Central memory CD8-positive, alpha-beta T cell (primary cell): ENCODE data around the gene PARVG.

Experiments
- ATAC-seq: fragments of 150-1000 bp; cut with Tn5 transposase; replicated peaks from 2 replicates; pipeline ENCODE4 v1.10.0; 2022; ENCODE audit warnings: mild to moderate bottlenecking, moderate FRiP score, moderate number of reproducible peaks; ENCODE audit not compliant: poor library complexity, severe bottlenecking; ENCODE audit errors: extremely low read depth
- DNase-seq, 2 donors: peaks; one replicate each; pipeline ENCODE4 v3.0.0; 2021; ENCODE audit warnings: low spot score in 2 of 2
- H3K27ac Mint-ChIP-seq: one replicate; pipeline ENCODE4 v1.8.0; 2022; ENCODE audit warnings: low read depth, mild to moderate bottlenecking, moderate library complexity, mixed read lengths
- H3K27me3 Mint-ChIP-seq: one replicate; pipeline ENCODE4 v1.8.0; 2022; ENCODE audit warnings: mixed read lengths
- H3K36me3 Mint-ChIP-seq: one replicate; pipeline ENCODE4 v1.8.0; 2022; ENCODE audit warnings: mild to moderate bottlenecking, moderate library complexity, mixed read lengths; ENCODE audit not compliant: insufficient read depth
- H3K4me1 Mint-ChIP-seq: one replicate; pipeline ENCODE4 v1.8.0; 2022; ENCODE audit warnings: mixed read lengths
- H3K4me3 Mint-ChIP-seq: one replicate; pipeline ENCODE4 v1.8.0; 2022; ENCODE audit warnings: mild to moderate bottlenecking, moderate library complexity, mixed read lengths
- H3K9me3 Mint-ChIP-seq: one replicate; pipeline ENCODE4 v1.8.0; 2022; ENCODE audit warnings: mixed read lengths

The PARVG gene

GRCh38 chr22:44159811-44160210, 20.9 kb upstream of the PARVG start:
- Mint-ChIP-seq H3K9me3 (no peaks in the 10 kb centered on the region), H3K36me3 (peaks cover 2% of the 10 kb centered on the region), H3K27ac (no peak overlapping the region), H3K27me3 (no peaks in the 10 kb centered on the region), H3K4me1 (no peaks in the 10 kb centered on the region), H3K4me3 (no peak overlapping the region)
- DNase-seq, result no peak
- ATAC-seq, result no peak

GRCh38 chr22:44160421-44160820, 20.3 kb upstream of the PARVG start:
- ATAC-seq (no peak), DNase-seq (no peak)
- peaks cover 1% of the 10 kb centered on the region for H3K36me3 Mint-ChIP-seq
- no peaks in the 10 kb centered on the region for H3K4me1 Mint-ChIP-seq
- no peaks in the 10 kb centered on the region for H3K27me3 Mint-ChIP-seq
- H3K4me3 Mint-ChIP-seq, result no peak overlapping the region
- H3K27ac Mint-ChIP-seq, result no peak overlapping the region
- H3K9me3 Mint-ChIP-seq, result no peaks in the 10 kb centered on the region

GRCh38 chr22:44161673-44162072, 19.1 kb upstream of the PARVG start:
- ATAC-seq (no peak), DNase-seq (no peak)
- H3K4me1 Mint-ChIP-seq, result no peaks in the 10 kb centered on the region
- H3K9me3 Mint-ChIP-seq, result no peaks in the 10 kb centered on the region
- no peaks in the 10 kb centered on the region for H3K27me3 Mint-ChIP-seq
- H3K27ac Mint-ChIP-seq, result no peak overlapping the region
- H3K36me3 Mint-ChIP-seq, result peaks cover 4% of the 10 kb centered on the region
- H3K4me3 Mint-ChIP-seq, result no peak overlapping the region

GRCh38 chr22:44162960-44163359, 17.8 kb upstream of the PARVG start:
- no peak overlapping the region for H3K4me3 Mint-ChIP-seq
- DNase-seq (no peak), ATAC-seq (no peak)
- H3K27me3 Mint-ChIP-seq, result no peaks in the 10 kb centered on the region
- H3K36me3 Mint-ChIP-seq, result peaks cover 4% of the 10 kb centered on the region
- H3K9me3 Mint-ChIP-seq, result no peaks in the 10 kb centered on the region
- no peak overlapping the region for H3K27ac Mint-ChIP-seq
- H3K4me1 Mint-ChIP-seq, result no peaks in the 10 kb centered on the region

- Mint-ChIP-seq H3K4me1 (no peaks in the 10 kb centered on the region), H3K36me3 (peaks cover 4% of the 10 kb centered on the region), H3K27ac (no peak overlapping the region), H3K27me3 (no peaks in the 10 kb centered on the region), H3K4me3 (no peak overlapping the region), H3K9me3 (no peaks in the 10 kb centered on the region)
- ATAC-seq (no peak), DNase-seq (no peak)
Observed at GRCh38 chr22:44163536-44163935, 17.2 kb upstream of the PARVG start.

- Mint-ChIP-seq H3K4me3 (no peak overlapping the region), H3K4me1 (no peaks in the 10 kb centered on the region), H3K36me3 (peaks cover 4% of the 10 kb centered on the region), H3K27ac (no peak overlapping the region), H3K27me3 (no peaks in the 10 kb centered on the region), H3K9me3 (no peaks in the 10 kb centered on the region)
- DNase-seq (no peak), ATAC-seq (no peak)
Observed at GRCh38 chr22:44164031-44164430, 16.7 kb upstream of the PARVG start.

- no peak for DNase-seq
- no peak for ATAC-seq
- no peak overlapping the region for H3K27ac Mint-ChIP-seq
- H3K27me3 Mint-ChIP-seq, result no peaks in the 10 kb centered on the region
- no peaks in the 10 kb centered on the region for H3K4me1 Mint-ChIP-seq
- no peaks in the 10 kb centered on the region for H3K9me3 Mint-ChIP-seq
- H3K4me3 Mint-ChIP-seq, result no peak overlapping the region
- peaks cover 3% of the 10 kb centered on the region for H3K36me3 Mint-ChIP-seq
Observed at GRCh38 chr22:44165286-44165874, 15.3 kb upstream of the PARVG start.

- H3K9me3 Mint-ChIP-seq, result no peaks in the 10 kb centered on the region
- DNase-seq (no peak), ATAC-seq (no peak)
- H3K4me1 Mint-ChIP-seq, result no peaks in the 10 kb centered on the region
- H3K36me3 Mint-ChIP-seq, result peaks cover 3% of the 10 kb centered on the region
- H3K27ac Mint-ChIP-seq, result no peak overlapping the region
- no peaks in the 10 kb centered on the region for H3K27me3 Mint-ChIP-seq
- no peak overlapping the region for H3K4me3 Mint-ChIP-seq
Observed at GRCh38 chr22:44166498-44167276, 14.0 kb upstream of the PARVG start.

GRCh38 chr22:44167501-44167900, 13.2 kb upstream of the PARVG start:
- ATAC-seq, result no peak
- Mint-ChIP-seq H3K9me3 (no peaks in the 10 kb centered on the region), H3K4me1 (no peaks in the 10 kb centered on the region)

GRCh38 chr22:44168206-44168605, 12.5 kb upstream of the PARVG start:
- H3K4me3 Mint-ChIP-seq, result no peak overlapping the region
- H3K27ac Mint-ChIP-seq, result no peak overlapping the region

More at GRCh38 chr22:44167501-44167900, 13.2 kb upstream of the PARVG start:
- no peaks in the 10 kb centered on the region for H3K27me3 Mint-ChIP-seq
- DNase-seq, result no peak
- no peak overlapping the region for H3K27ac Mint-ChIP-seq
- H3K4me3 Mint-ChIP-seq, result no peak overlapping the region
- peaks cover 3% of the 10 kb centered on the region for H3K36me3 Mint-ChIP-seq

GRCh38 chr22:44170470-44170869, 10.3 kb upstream of the PARVG start:
- DNase-seq (no peak), ATAC-seq (no peak)
- Mint-ChIP-seq H3K36me3 (peaks cover 3% of the 10 kb centered on the region), H3K27me3 (no peaks in the 10 kb centered on the region), H3K9me3 (no peaks in the 10 kb centered on the region), H3K27ac (no peak overlapping the region), H3K4me1 (no peaks in the 10 kb centered on the region), H3K4me3 (no peak overlapping the region)

More at GRCh38 chr22:44168206-44168605, 12.5 kb upstream of the PARVG start:
- Mint-ChIP-seq H3K36me3 (peaks cover 3% of the 10 kb centered on the region), H3K27me3 (no peaks in the 10 kb centered on the region), H3K9me3 (no peaks in the 10 kb centered on the region), H3K4me1 (no peaks in the 10 kb centered on the region)
- DNase-seq (no peak), ATAC-seq (no peak)

GRCh38 chr22:44171561-44171960, 9.2 kb upstream of the PARVG start:
- Mint-ChIP-seq H3K4me3 (no peak overlapping the region), H3K4me1 (no peaks in the 10 kb centered on the region), H3K9me3 (no peaks in the 10 kb centered on the region), H3K27ac (no peak overlapping the region), H3K27me3 (no peaks in the 10 kb centered on the region), H3K36me3 (no peaks in the 10 kb centered on the region)
- DNase-seq, result no peak
- ATAC-seq, result no peak

GRCh38 chr22:44172370-44173108, 8.2 kb upstream of the PARVG start:
- Mint-ChIP-seq H3K4me1 (no peaks in the 10 kb centered on the region), H3K9me3 (no peaks in the 10 kb centered on the region), H3K27ac (no peak overlapping the region), H3K36me3 (no peaks in the 10 kb centered on the region), H3K27me3 (no peaks in the 10 kb centered on the region), H3K4me3 (no peak overlapping the region)
- DNase-seq, result no peak
- peak; percentile 49 for ATAC-seq
